Stimulated activated CD4-positive, alpha-beta T cell treated with anti-CD3 and anti-CD28 coated beads, Interleukin-1b, Interleukin-23, amount 100 ng/mL, for 1 hour (primary cell): ENCODE results near the gene DTX1.

Experiments
- DNase-seq, 2 donors: peaks; one replicate each; pipeline ENCODE4 v3.0.0-alpha.2; 2020; ENCODE audit warnings: low read depth in 2 of 2

The DTX1 gene

DNA sequence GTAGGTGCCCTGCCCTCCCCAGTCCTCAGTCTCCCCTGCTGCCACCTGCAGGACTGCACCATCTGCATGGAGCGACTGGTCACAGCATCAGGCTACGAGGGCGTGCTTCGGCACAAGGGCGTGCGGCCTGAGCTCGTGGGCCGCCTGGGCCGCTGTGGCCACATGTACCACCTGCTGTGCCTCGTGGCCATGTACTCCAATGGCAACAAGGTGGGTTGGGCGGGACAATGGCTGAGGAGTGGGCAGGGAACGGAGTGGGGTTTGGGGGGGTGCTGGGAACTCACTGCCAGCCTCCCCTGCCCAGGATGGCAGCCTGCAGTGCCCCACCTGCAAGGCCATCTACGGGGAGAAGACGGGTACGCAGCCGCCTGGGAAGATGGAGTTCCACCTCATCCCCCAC, 38.2 kb downstream of the DTX1 start:
- DNase-seq, result no peak

DNA sequence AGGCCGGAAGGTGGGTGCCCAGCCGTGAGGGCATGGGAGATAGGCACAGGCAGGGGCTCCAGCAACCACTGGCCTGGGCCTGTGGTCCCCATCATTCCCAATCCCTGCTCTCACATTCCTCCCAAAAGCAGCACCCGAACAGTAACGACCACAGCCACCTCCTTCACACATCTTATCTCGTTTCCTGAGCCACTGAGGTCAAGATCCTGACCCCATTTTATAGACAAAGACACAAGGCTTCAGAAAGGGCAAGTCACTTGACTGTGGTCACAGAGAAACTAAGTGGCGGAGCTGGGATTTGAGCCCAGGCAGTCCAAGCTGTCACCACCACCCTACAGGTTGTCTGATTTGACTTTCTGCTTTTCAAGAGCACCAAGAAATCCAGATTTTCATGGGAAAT, 38.9 kb downstream of the DTX1 start:
- DNase-seq, result no peak

DNA sequence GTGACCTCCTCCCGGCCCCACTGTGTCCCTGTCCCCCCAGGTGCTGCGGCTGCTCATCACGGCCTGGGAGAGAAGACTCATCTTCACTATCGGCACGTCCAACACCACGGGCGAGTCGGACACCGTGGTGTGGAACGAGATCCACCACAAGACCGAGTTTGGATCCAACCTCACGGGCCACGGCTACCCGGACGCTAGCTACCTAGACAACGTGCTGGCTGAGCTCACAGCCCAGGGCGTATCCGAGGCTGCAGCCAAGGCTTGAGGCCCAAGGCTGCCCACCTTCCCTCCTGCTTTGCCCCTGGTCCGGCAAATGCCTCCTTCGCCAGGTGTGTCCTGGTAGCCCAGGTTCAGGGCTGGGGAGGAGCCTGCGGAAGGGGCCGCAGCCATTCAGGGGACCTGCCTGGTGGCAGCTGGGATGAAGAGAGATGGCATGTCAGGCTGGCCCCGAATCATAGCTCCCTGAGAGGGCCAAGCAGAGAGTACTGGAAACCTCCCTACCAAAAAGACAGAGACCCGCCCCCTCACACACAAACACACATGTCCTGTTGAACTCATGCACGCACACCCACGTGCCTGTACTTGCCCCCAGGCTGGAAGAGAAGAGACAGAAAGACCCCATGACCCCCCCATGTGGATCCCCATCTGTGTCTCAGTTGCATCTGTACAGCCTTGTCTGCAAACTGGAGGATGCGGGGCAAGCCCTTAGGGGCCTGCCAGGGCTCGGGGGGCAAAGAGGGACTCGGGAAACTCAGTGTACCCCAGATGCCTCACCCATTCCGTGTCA, 40.3 kb downstream of the DTX1 start:
- no peak for DNase-seq

DNA sequence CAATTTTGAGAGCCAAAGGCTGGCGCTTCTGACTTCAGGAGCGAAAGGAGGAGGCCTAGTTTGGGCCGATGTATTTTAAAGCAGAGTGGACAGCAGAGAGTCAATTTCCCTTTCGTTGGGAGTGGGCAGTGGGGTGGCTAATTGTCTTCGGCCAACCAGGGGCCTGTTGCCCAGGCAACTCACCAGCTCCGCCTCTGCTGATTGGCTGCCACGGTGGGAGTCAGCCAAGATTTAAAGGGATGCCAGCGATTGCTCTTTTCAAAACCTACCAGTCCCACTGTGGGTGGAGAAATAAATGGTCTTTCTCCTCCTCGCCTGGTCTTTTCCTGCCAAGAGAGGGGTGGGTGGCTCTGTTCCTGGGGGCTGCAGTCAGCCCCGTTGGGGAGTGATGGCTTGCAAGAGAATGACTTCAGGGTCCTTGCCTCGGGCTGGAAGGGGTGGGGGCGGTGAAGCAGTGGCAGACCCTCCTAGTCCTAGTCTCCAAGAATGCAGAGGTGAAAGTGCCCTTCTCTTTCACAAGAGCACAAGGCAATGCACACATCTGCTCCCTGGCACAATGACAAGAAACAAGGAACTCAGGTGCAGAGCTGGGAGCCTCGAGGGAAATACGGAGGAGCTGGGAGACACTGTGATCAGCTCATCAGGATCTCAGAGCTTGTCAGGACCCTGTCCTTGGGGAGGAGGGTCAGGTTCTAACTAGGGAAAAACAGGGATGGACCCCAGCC, 41.3 kb downstream of the DTX1 start:
- DNase-seq, result no peak

DNA sequence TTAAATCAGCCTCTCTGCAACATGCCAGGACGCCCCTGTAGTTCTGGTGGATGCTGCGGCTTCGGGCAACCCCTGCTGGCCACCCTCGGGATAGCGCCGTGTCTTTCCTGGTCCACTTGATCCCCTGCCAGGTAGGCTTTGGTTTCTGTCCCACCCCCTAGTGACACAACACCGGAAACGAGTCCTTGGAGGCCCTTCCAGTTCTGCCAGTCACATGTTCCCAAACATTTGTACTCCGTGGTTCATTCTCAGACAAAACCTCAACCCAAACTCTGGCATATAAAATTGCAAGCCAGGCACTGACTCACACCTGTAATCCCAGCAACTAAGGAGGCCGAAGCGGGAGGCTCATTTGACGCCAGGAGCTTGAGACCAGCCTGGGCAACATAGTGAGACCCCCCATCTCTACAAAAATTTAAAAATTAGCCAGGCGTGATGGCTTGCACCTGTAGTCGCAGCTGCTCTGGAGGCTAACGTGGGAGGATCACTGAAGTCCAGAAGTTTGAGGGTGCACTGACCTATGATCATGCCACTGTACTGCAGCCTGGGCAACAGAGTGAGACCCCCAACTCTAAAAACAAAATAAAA, 42.0 kb downstream of the DTX1 start:
- peak in 1 of 2 donors; percentile 56 for DNase-seq

DNA sequence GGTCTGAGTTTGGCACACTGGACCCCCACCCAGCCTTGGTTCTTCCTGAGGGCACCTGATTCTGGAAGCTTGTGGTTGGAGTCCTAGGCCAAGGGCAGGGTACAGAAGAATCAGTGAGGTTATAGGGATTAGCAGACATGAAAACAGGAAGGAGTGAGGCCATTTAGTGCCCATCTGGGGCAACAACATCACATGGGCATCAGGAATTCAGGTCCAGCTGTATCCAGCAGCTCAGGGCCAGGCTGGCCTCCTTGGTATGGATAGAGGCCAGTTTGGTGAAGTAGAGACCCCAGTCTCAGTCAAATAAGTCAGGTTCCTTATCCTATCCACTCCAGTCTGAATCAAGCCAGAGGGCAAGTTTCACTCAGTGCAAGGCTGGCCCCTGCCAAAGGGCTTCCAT, 42.8 kb downstream of the DTX1 start:
- no peak for DNase-seq

DNA sequence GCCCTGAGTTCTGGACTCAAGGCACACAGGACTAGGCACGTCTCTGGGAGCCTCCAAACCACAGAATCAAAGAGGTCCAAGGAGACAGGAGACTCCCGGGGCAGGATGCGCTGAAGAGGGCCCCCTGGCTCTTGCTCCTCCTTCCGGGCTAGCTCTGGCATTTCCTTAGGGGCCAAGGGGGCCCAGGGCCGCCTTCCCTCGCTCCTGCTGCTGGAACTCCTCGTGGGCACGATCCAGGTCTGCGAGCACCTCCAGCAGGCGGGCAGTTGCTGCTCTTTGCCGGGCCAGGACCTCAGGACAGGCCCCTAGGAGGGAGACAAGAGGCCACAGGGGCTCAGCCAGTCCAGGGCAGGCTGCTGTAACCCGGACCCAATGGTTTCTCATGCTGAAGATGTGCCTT, 43.2 kb downstream of the DTX1 start:
- DNase-seq, result no peak

DNA sequence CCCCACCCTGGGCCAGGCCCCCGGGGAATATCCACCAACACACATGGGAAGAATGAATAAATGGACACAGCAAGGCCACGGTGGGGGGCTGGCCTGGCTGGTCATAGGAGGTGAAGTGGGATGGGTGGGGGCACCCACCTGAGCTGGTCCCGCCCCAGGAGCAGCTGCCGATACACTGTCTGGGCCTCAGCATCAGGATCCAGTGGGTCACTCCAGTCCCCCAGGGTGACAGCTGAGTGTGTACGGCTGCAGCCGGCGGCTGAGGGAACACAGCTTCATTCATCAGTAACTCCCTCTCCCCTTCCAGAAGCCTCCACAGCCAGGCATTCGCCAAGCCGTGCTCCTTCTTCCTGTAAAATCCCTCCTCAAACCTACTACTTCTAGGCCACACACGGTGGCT, 45.2 kb downstream of the DTX1 start:
- no peak for DNase-seq

DNA sequence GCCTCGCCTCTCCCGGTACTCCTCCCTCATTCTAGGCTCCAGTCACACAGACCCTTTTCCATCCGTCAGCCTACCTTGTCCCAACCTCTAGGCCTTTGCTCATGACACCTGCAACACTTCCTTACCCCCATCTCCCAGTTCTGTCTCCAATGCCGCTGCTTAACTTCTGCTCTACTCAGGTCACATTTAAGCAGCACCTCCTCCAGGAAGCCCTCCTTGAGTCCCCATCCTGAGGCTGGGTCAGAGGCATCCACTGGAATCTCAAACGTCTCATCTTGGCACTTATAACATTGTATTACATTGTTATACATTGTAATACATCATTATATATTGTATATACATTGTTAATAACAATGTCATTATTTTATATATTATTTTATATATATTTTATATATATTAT, 46.3 kb downstream of the DTX1 start:
- no peak for DNase-seq

DNA sequence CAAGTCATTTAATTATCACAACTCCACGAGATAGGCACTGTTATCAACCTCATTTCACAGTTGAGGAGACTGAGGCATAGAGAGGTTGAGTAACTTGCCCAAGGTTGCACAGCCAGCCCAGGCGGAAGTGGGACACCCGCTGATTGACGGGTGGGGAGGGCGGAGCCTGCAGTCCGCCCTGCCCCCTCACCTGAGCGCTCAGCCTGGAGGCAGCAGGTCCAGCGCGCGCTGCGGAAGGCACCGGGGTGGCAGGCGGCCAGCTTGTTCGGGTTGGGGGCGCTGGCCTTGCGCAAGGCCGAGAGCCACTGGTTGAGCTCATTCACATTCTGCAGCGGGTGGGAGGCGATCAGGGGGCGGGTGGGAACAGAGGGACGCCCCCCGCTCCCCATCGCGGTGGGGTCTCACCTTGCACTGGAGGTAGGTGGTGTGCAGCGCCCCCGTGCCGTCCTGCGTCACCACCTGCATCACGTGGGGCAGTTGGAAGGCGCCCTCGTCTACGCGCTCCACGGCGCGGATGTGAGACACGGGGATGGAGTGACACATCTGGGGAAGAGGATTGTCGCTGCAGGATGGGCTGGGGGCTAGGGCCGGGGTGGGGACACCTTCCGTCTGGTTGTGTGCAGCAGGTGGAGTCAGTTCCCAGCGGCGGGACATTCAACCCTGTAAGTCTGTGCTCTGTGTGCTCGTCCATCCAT, 47.4 kb downstream of the DTX1 start:
- peak in 1 of 2 donors; percentile 31 for DNase-seq

DNA sequence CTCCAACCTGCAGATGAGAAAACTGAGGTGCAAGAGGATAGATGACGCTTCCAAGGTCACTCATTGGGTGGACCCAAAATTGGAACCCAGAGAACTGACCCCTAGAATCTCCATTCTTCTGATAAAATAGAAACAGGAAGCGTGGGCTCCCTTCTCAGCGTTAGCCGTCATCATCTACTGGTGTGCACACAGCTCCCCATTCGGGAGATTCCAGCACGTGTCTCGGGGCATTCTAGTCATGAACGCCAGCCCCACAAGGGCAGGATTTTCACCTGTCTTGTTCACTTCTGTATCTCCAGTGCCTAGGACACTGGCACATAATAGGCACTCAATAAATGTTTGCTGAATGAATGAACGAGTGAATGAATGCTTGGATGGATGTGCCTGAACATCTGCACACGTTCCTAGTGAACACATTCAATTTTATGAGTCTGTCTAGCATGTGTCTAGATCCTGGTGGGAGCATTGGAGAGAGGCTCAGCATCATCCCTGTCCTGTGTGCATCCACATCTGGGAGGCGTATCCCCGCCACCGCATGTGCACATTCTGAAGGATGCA, 48.5 kb downstream of the DTX1 start:
- DNase-seq, result no peak

DNA sequence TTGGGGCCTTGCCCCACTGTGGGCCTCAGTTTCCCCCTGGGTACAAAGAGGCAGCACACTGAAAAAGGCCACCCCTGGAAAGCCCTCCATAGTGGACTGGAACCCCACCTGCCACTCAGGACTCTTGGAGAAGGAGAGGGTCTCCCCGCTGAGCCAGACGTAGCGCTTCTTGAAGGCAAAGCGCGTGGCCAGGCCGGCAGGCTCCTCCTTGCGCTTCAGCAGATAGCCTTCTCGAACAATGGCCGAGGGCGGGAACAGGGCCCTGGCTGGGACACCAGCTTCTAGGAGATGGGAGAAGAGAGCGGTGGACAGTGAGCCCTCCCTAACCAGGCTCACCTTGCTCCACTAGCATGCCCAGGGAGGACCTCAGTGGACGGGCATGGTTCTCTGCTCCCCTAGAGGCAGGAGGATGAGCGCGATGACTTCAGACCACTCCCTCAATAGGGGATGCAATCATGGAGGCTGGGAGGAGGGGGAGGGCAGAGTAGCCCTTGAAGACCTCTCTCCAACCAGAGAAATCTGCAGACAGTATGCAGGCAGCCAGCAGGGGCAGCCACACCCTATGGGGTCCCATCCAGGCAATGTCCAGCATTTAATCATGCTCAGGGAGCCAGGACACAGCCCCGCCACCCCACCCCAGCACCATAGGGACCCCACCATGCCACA, 49.2 kb downstream of the DTX1 start:
- no peak for DNase-seq

DNA sequence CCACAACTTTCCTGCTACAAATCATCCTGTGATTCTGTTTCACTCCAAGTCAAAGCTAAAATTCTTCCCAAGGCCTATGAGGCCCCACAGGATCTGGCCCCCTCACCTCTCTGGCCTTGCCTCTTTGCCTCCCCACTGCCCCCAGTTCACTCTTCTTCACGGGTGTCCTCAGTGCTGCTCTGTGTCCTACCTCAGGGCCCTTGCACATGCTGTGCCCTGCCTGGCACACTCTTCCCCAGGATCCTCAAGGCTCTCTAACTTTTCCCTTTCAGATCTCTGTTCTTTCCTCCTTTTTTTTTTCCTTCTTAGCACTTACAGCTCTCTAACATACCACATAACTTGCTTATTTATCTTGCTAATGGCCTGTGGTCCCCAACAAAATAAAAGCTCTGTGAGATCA, 49.8 kb downstream of the DTX1 start:
- no peak for DNase-seq

DNA sequence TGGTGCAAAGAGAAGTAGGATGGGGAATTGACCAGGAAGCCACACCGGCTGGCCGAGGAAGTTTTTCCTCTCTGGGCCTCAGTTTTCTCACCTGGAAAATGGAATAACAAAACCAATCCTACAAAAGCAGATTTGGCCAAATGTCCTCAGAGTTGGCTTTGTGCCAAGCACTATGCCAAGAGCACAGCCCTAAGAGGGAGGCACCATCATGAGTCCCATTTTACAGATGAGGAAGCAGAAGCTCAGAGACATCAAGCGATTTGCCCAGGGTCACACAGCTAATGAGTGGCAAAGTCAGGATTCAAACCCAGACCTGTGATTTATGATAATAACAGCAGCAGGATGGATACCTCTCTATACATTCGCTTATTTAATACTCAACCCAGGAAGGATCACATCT, 51.8 kb downstream of the DTX1 start:
- DNase-seq, result no peak

DNA sequence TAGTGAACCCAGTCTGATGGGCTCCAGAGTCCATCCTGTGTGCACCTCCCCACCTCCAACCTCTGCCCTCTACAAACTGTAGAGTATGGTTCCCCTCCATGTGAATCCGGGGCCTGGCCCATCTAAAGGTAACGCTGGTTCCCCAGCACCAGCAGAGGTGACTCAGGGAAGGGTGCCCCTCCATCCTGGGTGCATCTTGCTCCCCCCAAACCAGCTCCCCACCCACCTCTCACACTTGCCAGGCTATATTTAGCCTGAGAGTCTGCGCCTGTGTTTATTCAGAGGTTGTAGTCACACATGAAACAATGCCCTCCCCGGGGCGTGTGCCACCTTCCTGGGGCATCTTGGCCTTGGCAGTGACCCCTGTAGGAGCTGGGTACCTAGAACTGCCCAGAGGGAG, 52.8 kb downstream of the DTX1 start:
- DNase-seq, result no peak

DNA sequence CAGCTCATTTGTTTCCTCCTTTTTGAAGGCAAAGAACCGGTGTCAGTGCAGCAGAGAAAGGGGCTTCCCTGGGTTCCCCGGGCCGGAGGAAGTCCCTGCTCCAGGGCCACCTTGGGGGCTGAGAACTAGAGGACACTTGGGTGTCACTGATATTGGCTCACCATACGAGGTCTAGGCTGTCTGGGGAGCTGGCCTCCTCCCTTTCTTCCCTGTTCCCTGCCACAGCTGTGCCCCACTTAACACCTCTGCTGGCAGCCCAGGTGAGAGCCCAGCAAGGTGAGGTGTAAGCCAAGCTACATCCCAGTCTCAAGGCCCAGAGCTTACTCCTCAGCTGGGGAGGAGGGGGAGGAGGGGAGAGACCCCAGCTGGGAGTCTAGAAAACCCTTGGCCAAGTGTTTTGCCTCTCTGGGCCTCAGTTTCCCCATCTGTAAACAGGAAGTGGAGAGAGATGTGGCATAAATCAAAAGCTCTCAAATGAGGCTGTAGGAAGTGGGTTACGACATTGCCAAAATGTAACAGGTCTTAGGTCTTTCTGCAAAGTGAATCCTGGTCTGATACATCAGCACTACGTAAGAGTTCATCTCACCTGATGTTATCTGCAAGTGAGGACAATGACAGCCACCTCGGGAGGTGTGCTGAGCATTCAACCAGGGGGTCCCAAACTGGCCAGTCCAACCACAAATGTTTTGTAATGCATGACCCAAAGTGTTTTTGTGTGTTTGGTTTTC, 53.5 kb downstream of the DTX1 start:
- no peak for DNase-seq

DNA sequence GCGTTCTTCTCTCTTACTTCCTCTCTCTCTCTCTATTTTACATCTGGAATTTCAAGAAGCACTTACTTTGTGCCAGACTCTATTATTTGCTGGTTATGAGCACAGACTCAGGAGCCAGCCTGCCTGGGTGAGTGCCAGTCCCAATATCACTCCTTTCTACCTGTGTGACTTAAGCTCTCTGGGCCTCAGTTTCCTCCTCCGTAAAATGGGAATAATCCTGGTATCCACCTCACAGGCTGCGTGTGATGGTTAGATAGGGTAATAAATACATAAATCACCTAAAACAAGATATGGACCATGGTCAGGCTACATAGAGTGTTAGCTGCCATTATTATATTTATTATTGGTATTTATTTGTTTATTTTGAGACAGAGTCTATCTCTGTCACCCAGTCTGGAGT, 54.7 kb downstream of the DTX1 start:
- no peak for DNase-seq

DNA sequence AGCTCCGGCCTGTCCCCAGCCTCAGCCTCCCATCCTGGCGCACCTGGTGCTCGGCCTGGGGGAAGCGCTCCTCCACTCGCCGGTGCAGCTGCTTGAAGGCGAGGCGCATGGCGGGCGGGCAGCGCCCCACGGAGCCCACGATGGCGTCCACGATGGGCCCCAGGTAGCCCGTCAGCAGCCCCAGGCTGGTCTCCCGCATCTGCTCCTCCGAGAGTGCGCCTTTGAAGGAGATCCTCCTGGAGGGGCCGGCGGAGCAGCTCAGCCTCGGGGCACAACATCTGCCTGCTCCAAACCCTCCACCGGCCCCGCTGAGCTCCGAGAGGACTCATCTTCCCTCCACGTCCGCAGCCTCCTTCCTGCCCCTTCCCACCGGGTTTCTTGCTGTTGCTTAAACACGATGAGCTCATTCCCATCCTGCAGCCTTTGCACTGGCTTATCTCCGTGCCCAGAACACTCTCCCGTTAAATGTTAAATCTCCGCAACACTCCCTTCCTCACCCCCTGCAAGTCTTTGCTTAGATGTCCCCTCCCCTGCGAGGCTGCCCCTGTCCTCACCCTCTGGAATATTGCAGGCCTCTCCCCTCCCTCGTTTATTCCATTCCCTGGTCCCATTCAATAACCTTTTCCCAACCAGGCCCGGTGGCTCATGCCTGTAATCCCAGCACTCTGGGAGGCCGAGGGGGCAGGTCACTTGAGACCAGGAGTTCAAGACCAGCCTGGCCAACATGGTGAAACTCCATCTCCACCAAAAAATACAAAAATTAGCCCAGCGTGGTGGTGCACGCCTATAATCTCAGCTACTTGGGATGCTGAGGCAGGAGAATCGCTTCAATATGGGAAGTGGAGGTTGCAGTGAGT, 55.7 kb downstream of the DTX1 start:
- DNase-seq, result no peak

DNA sequence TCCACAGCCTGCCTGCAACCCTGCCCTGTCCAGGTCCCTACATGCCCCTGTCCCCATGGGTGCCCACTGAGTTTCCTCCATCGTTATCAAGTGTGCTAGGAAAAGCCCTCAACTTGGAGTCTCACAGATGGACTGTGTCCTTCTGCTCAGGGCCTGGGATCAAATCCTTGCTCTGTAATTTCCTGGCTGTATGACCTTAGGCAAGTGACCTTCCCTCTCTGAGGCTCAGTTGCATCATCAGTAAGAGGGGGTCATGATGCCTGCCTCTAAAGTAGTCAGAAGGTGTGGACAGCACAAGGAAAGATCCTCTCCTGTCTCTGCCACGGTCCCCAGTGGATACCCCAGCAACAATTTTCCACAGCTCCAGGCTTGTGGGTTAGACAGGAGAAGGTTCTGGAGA, 56.9 kb downstream of the DTX1 start:
- DNase-seq, result no peak
